ENCODE results near the gene RYR2.
"Not testable (repeated sequence)": the region's sequence is repeated elsewhere in the genome, so short reads cannot be mapped to it uniquely, and the experiment has no call there.

Gene RYR2

DNA sequence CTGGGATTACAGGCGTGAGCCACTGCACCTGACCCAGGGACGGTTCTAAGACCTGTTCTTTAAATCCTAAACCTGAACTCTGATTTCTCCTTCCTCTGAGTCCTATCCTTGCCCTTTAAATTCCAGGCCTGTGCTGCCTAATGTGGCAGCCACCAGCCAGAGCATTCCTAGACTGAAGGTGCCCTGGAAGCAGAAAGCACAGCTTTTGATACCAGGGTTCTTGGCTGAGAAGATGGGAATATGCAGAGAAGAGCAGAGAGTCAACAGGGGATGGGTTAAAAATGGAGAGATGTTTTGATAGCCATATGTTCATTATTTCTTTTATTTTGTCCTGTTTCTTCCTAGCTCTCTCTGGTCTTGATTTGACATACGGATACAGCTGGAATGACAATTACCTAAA, 49.7 kb downstream of the RYR2 start:
- DNase-seq, result no peak

GRCh38 chr1:237093691-237094090, 51.7 kb downstream of the RYR2 start:
- no peak for DNase-seq

DNA sequence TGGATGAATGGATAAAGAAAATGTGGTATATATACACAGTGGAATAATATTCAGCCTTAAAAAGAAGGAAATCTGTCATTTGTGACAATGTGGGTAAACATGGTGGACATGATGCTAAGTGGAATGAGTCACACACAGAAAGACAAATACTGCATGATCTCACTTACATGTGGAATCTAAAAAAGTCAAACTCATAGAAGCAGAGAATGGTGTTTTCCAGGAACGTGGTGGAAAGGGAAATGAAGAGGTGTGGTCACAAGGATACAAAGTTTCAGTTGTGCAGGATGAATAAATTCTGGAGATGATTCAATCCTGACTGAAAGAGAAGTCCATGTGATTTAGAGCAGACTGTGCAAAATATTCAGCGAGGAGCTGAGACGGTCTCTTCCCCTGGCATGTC, 56.6 kb downstream of the RYR2 start:
- no peak for DNase-seq

- no peak for DNase-seq
Observed at GRCh38 chr1:237103021-237103420, 61.0 kb downstream of the RYR2 start.

DNA sequence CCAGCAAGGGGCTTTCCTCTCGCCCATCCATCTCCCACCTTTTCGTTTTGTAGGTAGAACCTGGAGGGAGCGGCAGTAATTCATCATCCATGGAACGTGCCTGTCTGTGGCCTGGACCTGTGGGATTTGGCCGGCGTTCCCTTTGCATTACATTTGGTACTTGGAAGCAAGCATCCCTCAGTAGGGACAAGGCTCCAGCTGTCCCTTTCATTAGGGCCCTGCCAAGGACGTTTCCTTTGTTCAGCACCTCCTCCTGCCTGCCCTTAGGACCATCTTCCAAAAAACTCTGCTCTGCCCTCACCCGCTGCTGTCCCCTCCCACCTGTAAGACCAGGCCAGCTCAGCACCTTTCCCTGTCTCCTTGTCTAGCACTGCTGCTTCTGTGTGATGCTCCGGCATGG, 62.1 kb downstream of the RYR2 start:
- no peak for DNase-seq

DNA sequence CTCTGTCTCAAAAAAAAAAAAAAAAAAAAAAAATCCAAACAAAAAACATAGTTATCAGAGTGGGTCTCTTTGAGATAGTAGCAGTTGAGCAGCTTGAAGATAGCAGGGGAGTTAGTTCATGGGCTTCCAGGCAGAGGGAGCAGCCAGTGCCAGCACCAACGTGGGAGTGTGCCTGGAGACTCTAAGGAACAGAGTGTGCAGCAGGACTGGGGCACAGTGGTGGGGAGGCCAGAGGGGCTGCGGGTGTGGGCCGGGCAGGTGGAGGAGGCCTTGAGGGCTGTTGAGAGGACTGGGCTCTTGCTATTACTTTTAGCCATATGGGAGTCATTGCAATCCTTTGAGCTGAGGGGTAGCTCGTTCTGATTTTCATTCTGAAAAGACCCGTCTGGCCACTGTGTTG, 63.8 kb downstream of the RYR2 start:
- DNase-seq, result no peak

- DNase-seq, result no peak
Observed at GRCh38 chr1:237108297-237109040, 66.5 kb downstream of the RYR2 start.

DNA sequence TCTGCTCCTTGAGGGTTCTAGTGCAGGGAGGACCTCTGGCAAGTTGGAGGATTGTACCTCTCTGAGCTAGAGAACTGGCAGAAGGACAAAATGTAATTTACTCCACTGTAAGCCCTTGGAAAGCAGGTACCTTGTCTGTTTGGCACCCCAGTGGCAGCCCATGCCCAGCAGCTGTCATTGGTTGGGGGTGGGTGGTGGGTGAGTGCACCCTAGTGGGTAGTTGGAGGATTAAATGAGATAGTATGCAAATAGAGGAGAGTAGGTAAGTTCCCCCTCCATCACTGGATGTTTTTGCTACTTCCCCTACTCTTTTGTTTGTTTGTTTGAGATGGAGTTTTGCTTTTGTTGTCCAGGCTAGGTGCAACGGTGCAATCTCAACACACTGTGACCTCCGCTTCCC, 69.8 kb downstream of the RYR2 start:
- DNase-seq, result no peak

GRCh38 chr1:237112663-237113062, 70.7 kb downstream of the RYR2 start:
- DNase-seq, result no peak

- no peak for DNase-seq
Observed at GRCh38 chr1:237115035-237115434, 73.1 kb downstream of the RYR2 start.

DNA sequence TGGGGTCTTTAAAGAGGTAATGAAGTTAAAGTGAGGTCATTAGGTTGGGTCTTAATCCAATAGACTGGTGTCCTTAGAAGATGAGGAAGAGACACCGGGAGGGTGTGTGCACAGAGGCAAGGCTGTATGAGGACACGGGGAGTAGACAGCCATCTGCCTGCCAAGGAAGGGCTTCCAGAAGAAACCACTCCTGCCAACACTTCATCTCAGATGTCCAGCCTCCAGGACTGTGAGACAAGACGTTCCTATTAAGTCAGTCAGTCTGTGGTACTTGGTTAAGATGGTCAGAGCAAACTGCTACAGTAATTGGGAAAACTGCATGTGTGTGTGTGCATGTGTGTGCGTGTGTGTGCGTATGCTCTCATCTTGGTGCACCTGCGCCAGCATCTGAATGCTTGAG, 77.1 kb downstream of the RYR2 start:
- DNase-seq, result no peak

DNA sequence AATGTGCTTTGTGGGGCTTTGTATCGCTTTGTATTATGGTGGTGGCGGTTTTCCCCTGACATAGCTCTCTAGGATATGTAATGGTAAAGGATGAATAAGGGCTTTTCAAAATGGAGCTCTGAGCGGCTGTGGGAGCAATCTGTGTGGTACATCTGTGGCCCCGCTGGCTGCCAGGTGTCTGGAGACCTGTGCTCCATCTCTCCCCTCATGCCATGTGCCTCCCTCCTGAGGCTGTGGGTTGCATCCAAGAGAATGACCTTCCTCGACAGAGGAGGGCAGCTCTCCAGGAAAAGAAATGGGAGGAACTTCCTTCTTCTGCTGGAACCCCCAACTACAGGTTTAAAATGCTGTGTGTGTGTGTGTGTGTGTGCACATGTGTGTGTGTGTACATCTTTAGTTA, 78.7 kb downstream of the RYR2 start:
- DNase-seq, result no peak

- DNase-seq, result no peak
Observed at GRCh38 chr1:237124856-237125462, 83.0 kb downstream of the RYR2 start.

DNA sequence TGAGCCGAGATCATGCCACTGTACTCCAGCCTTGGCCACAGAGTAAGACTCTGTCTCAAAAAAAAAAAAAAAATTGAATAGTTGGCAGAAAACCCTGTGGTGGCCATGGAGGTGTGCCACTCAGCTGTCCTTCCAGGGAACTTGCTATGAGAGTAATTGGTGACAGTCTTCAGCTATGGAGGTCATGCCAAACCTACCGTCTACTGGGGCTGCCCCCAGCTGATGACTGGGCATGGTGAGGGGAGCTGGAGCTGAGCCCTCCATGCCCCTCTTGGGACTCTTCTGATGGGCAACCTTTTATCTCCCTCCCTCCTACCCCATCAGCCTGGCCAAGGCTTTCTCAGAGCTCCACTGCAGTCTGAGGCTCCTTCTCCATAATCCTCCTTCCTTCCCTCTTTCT, 84.2 kb downstream of the RYR2 start:
- DNase-seq, result no peak

GRCh38 chr1:237127301-237127700, 85.3 kb downstream of the RYR2 start:
- not testable (repeated sequence) for DNase-seq

- no peak for DNase-seq
Observed at GRCh38 chr1:237133921-237134320, 91.9 kb downstream of the RYR2 start.

GRCh38 chr1:237134929-237135328, 92.9 kb downstream of the RYR2 start:
- no peak for DNase-seq

- no peak for DNase-seq
Observed at GRCh38 chr1:237138551-237138950, 96.6 kb downstream of the RYR2 start.

- no peak for DNase-seq
Observed at GRCh38 chr1:237139732-237140131, 97.7 kb downstream of the RYR2 start.

DNA sequence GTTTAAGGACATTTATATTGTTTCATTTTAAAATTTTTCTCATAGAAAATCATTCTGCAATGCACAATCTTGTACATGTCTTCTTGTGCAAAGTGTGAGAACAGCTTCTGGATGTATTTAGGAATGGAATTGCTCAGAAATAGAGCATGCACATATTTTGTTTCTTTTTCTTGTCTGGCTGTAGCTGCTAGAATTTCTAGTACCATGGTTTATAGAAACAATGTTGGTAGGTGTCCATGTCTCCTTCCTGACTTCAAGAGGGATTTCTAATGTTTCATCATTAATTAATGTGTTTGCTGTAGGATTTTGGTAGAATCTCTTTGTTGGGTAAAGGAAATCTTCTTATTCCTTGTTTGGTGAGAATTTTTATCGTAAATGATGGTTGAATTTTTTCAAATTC, 99.0 kb downstream of the RYR2 start:
- no peak for DNase-seq

GRCh38 chr1:237141502-237141901, 99.5 kb downstream of the RYR2 start:
- no peak for DNase-seq

DNA sequence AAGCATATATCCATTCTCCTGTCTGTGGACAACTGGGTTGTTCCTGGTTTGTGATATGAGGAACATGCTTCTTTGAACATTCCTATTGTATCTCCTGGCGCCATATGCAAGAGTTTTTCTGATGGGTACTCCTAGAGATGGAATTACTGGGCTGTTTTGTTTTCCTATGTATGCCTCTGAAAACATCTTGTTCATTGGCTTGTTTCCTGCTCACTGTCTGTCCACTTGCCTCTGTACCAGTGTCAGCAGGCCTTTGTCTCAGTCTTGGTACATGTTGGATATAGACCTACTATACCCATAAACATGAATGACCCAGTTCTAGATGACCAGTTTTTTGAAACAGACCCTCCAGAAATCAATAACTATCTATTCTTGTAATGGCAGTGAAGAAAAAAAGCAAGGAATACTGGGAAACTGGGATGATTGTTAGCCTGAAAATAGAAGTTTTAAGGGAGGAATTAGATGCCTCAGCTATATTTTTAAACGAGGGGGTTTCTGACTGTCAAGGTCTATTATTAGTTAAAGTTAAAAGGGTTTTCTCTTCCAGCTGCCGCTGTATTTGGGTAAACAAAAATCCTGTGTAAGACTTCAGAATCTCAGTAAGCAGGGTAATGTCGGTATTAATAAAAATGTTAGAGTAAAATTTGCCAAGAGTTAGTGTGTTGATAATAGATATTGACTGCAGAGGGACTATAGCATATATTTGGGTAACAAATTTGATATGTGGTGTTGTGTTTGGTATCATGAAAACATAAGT, 103.6 kb downstream of the RYR2 start:
- DNase-seq, result no peak

DNA sequence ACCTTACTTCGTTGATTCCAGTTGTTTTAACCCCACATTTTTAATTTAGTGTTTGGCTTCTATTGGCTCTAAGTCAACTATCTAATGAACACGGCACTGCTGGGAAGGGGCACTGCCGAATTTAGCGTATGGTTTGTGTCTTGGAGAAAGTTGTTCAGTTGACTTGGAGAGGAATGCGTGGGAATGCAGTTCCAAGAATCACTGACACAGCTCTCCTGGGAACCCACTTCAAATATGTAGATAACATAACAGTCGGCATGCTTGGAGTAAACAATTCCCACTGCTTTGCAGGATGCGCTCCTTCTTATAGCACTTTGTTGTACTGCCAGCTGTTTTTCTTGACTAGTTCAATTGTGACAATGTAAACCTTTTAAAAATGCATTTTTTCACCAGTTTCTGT, 104.3 kb downstream of the RYR2 start:
- no peak for DNase-seq

GRCh38 chr1:237149857-237150256, 107.9 kb downstream of the RYR2 start:
- no peak for DNase-seq
